ENCODE measurements around the gene MCC.

MCC gene

DNA sequence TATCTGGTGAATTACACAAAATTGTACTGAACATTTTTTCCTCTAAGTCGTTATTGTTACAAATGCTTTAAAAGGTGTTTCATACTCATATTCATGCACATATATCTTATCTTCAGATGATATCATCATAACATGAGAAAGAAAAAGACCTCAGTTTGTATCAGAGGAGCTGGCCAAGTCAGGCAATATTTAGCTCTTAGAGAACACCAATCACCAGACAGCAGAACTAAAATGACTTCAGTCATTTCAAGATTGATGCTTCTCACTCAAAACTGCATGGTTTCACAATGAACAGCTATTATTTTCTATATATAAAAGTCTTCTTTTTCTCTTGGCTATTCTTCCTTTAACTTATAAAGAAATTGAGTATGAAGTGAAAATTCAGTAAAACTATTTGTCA is 98.0 kb downstream of the MCC start:
- TF ChIP-seq CTCF (IDR thresholded peaks at IDR 0.05) (no peak), ZFX (IDR thresholded peaks at IDR 0.05; ENCODE audit: borderline replicate concordance) (no peak)
- H3K27ac ChIP-seq, result no peak overlapping the region

DNA sequence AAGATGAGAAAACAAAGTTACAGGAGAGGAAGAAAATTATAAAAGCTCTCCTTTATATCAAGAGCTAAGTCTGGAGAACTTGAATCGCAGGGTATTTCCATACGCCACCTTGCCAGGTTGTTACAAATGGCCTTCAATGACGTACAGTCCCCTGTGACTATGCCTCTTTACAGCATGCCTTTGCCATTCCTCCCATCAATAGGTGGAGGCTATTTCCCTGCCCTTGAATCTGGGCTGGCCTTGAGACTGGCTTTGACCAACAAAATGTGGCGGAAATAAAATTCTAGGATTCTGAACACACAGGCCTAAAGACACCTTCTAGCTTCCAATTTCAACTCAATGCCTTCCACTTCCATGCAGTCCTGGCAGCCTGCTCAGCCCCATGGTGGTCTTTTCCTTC is 99.1 kb downstream of the MCC start:
- H3K27ac ChIP-seq, result no peak overlapping the region
- no peak for TF ChIP-seq ZFX (IDR thresholded peaks at IDR 0.05; ENCODE audit: borderline replicate concordance)
- no peak for TF ChIP-seq CTCF (IDR thresholded peaks at IDR 0.05)

GRCh38 chr5:113387844-113388243 is 100.4 kb downstream of the MCC start:
- H3K27ac ChIP-seq, result no peak overlapping the region
- TF ChIP-seq CTCF (IDR thresholded peaks at IDR 0.05), result no peak
- TF ChIP-seq ZFX (IDR thresholded peaks at IDR 0.05; ENCODE audit: borderline replicate concordance), result no peak

DNA sequence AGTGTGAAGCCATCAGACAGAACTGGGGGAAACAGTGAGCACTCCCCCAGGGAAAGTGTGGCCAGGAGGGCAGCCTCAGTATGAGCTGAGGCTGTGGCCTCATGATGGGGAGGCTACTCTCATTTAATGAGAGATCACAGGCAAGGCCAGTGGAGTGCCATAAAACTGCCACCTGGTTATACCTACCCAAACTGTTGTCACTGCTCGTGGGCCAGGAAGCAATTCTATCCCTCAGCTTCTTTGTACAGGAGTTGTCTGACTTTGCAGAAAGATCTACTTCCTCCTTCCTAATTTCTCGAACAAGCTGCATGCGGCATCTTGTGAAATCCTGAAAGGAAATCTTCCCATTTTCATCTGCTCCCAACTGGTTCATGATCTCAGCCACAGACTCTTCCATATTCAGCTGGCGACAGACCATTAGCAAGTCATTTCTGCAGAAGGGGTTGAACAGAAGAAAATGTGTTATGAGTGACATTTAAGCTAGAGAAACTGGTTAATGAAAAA is 103.4 kb downstream of the MCC start:
- H3K27ac ChIP-seq, result no peak overlapping the region
- TF ChIP-seq ZFX (IDR thresholded peaks at IDR 0.05; ENCODE audit: borderline replicate concordance) (no peak), CTCF (IDR thresholded peaks at IDR 0.05) (no peak)

GRCh38 chr5:113382731-113383130 is 105.5 kb downstream of the MCC start:
- TF ChIP-seq CTCF (IDR thresholded peaks at IDR 0.05), result no peak
- TF ChIP-seq ZFX (IDR thresholded peaks at IDR 0.05; ENCODE audit: borderline replicate concordance), result no peak

DNA sequence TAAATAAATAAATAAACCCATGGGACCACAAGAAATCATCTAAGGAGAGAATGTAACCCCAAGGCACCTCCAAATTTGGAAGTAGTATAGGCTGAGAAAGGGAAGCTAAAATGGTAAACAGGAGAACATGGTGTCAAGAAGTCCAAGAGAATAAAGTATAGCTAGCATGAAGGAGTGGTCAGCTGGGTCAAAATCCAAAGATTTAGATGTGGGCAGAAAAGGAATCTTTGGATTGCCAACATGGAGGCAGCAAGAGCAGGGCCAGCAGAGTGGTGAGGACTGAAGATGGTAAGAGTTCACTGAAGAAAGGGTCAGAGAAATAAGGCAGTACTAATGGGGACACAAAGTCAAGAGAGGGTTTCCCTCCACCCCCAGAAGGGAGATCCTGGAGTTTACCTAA is 106.5 kb downstream of the MCC start:
- no peak for TF ChIP-seq ZFX (IDR thresholded peaks at IDR 0.05; ENCODE audit: borderline replicate concordance)
- TF ChIP-seq CTCF (IDR thresholded peaks at IDR 0.05), result no peak
- H3K27ac ChIP-seq, result no peak overlapping the region

More at GRCh38 chr5:113382731-113383130, 105.5 kb downstream of the MCC start:
- no peak overlapping the region for H3K27ac ChIP-seq

DNA sequence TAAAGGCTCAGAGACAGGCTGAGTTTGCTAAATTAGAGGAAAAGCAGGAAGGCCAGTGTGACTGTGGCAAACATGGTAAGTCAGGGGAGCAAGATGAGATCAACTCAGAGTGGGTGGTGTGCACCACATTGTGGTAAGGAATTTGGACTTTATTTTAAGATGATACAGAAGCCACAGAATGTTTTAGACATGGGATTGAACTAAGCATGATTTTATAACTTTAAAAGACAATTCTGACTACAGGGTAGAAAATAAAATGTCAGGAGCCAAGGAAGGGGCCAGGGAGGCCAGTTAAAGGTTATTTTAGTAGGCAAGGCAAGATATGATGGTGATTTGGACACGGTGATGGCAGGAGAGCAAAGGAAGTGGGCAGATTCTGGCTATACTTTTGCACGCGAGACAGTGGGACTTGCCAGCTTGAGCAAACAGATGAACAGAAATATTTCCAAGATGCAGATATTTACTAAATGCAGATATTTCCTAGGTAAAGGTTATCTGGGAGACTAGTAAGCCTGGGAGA is 107.4 kb downstream of the MCC start:
- H3K27ac ChIP-seq, result no peak overlapping the region
- no peak for TF ChIP-seq CTCF (IDR thresholded peaks at IDR 0.05)
- TF ChIP-seq ZFX (IDR thresholded peaks at IDR 0.05; ENCODE audit: borderline replicate concordance), result no peak
